Measurements from ENCODE around the gene CACNA1E.

CACNA1E gene

GRCh38 chr1:181556631-181557030 lies 73.3 kb downstream of the CACNA1E start:
- Mint-ChIP-seq H3K9me3 (no peaks in the 10 kb centered on the region), H3K27me3 (no peaks in the 10 kb centered on the region), H3K4me1 (no peaks in the 10 kb centered on the region), H3K4me3 (no peak overlapping the region), H3K27ac (no peak overlapping the region), H3K36me3 (ENCODE audit: low read depth) (no peaks in the 10 kb centered on the region)
- ATAC-seq (no peak), DNase-seq (no peak)

DNA sequence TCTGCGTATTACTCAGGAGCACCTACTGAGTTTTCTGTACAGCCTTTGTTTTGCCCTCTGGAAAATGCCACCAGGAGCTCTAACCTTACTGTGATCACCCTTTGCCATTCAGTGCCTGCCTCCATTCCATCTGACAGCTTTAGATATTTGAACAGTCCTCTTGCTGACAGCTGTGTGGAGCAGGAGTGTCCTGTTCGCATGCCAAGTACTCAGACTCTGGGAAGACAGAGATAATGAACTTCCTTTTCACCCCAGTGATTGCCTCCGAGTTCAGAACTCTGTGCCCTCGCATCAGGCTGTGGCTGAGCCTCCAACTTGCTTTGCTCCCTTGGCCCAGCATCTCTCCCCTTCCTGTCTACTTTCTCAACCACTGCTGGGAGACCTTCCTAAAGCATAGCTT lies 74.0 kb downstream of the CACNA1E start:
- no peak overlapping the region for H3K4me3 Mint-ChIP-seq
- no peak for ATAC-seq

DNA sequence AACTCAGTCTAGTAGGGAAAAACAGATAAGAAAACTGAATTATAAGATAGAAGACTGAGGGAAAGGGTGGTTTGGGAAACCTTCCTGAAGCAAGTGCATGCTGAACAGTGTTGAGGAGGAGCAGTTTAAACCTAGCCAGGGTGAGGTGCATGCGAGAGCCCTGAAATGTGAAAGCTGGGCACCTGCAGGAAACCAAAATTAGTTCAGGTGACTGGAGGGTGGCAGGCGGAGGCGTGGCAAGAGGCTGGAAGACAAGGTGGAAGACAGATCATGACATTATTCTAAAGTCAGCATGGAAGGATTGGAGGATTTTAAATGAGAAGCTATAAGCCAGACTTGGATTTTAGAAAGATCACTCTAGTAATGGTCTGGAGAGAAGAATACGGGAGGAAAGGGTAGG lies 75.1 kb downstream of the CACNA1E start:
- ATAC-seq (no peak), DNase-seq (no peak)
- H3K4me1 Mint-ChIP-seq = no peaks in the 10 kb centered on the region
- H3K9me3 Mint-ChIP-seq = no peaks in the 10 kb centered on the region
- no peaks in the 10 kb centered on the region for H3K36me3 Mint-ChIP-seq (ENCODE audit: low read depth)
- H3K27ac Mint-ChIP-seq = no peak overlapping the region
- H3K27me3 Mint-ChIP-seq = no peaks in the 10 kb centered on the region
- no peak overlapping the region for H3K4me3 Mint-ChIP-seq

More for the DNA sequence above, 74.0 kb downstream of the CACNA1E start:
- no peak for DNase-seq
- Mint-ChIP-seq H3K4me1 (no peaks in the 10 kb centered on the region), H3K9me3 (no peaks in the 10 kb centered on the region), H3K27ac (no peak overlapping the region), H3K36me3 (ENCODE audit: low read depth) (no peaks in the 10 kb centered on the region), H3K27me3 (no peaks in the 10 kb centered on the region)

- no peaks in the 10 kb centered on the region for H3K27me3 Mint-ChIP-seq
- DNase-seq = no peak
- H3K27ac Mint-ChIP-seq = no peak overlapping the region
- no peaks in the 10 kb centered on the region for H3K4me1 Mint-ChIP-seq
- H3K36me3 Mint-ChIP-seq (ENCODE audit: low read depth) = no peaks in the 10 kb centered on the region
- no peak overlapping the region for H3K4me3 Mint-ChIP-seq
- H3K9me3 Mint-ChIP-seq = no peaks in the 10 kb centered on the region
- ATAC-seq = no peak
These were observed 75.8 kb downstream of the CACNA1E start for GRCh38 chr1:181559142-181559541.

DNA sequence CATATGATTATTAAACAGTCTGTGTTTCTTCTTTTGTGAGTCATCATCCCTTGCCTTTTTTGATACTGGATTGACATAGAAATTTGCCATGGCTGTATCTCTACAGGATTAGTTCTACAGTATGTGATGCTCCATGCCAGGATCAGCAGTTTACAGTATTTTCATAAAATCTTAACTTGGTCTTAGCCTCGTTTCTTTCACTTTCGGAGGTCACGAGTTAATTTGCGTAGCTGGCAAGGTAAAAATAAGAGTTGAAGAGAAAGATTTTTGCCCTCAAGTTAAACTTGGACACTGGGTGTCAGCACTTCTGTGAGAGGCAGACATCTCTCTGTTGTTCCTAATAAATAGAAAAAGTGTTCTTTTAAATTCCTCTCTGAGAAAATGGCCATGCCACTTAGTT lies 79.1 kb downstream of the CACNA1E start:
- DNase-seq (no peak), ATAC-seq (no peak)

GRCh38 chr1:181568736-181569135 lies 85.4 kb downstream of the CACNA1E start:
- Mint-ChIP-seq H3K4me3 (no peak overlapping the region), H3K27me3 (peaks cover 4% of the 10 kb centered on the region), H3K27ac (no peak overlapping the region), H3K4me1 (no peaks in the 10 kb centered on the region), H3K36me3 (ENCODE audit: low read depth) (no peaks in the 10 kb centered on the region), H3K9me3 (no peaks in the 10 kb centered on the region)
- DNase-seq (no peak), ATAC-seq (no peak)

More for the DNA sequence above, 79.1 kb downstream of the CACNA1E start:
- Mint-ChIP-seq H3K27ac (no peak overlapping the region), H3K4me3 (no peak overlapping the region), H3K9me3 (no peaks in the 10 kb centered on the region), H3K4me1 (no peaks in the 10 kb centered on the region), H3K36me3 (ENCODE audit: low read depth) (no peaks in the 10 kb centered on the region), H3K27me3 (no peaks in the 10 kb centered on the region)

GRCh38 chr1:181577475-181577874 lies 94.2 kb downstream of the CACNA1E start:
- H3K4me1 Mint-ChIP-seq = no peaks in the 10 kb centered on the region
- H3K9me3 Mint-ChIP-seq = no peaks in the 10 kb centered on the region
- H3K27ac Mint-ChIP-seq = no peak overlapping the region
- ATAC-seq = no peak
- H3K4me3 Mint-ChIP-seq = no peak overlapping the region
- no peaks in the 10 kb centered on the region for H3K36me3 Mint-ChIP-seq (ENCODE audit: low read depth)
- peaks cover 15% of the 10 kb centered on the region for H3K27me3 Mint-ChIP-seq
- no peak for DNase-seq

DNA sequence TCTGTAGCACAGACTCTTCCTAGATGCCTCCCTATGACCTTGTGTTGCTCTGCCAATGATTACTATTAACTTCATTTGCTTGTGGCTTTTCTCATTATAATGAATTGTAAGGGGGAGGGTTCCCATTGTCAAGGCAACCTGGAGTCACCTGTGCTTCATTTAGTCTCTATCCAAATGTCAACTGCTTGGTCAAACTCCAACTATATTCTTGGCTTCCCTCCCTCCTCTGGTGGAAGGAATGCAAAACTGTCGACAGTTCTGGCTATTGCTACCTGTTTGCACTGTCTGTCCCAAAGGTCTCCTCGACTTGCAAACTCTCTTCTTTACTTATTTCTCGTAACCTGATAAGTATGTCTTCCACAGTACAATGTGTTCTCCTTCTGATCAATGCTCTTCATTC lies 100.3 kb downstream of the CACNA1E start:
- peaks cover 3% of the 10 kb centered on the region for H3K27me3 Mint-ChIP-seq
- H3K36me3 Mint-ChIP-seq (ENCODE audit: low read depth) = no peaks in the 10 kb centered on the region
- H3K4me1 Mint-ChIP-seq = no peaks in the 10 kb centered on the region
- H3K4me3 Mint-ChIP-seq = no peak overlapping the region
- H3K9me3 Mint-ChIP-seq = no peaks in the 10 kb centered on the region
- H3K27ac Mint-ChIP-seq = no peak overlapping the region
- ATAC-seq (no peak), DNase-seq (no peak)

GRCh38 chr1:181587870-181588438 lies 104.6 kb downstream of the CACNA1E start:
- H3K36me3 Mint-ChIP-seq (ENCODE audit: low read depth) = no peaks in the 10 kb centered on the region
- no peak overlapping the region for H3K27ac Mint-ChIP-seq
- H3K9me3 Mint-ChIP-seq = no peaks in the 10 kb centered on the region
- no peaks in the 10 kb centered on the region for H3K4me1 Mint-ChIP-seq
- H3K27me3 Mint-ChIP-seq = peaks cover 6% of the 10 kb centered on the region
- DNase-seq = no peak
- ATAC-seq = no peak
- no peak overlapping the region for H3K4me3 Mint-ChIP-seq

- peaks cover 8% of the 10 kb centered on the region for H3K27me3 Mint-ChIP-seq
- ATAC-seq = no peak
These were observed 105.3 kb downstream of the CACNA1E start for GRCh38 chr1:181588631-181589030.

DNA sequence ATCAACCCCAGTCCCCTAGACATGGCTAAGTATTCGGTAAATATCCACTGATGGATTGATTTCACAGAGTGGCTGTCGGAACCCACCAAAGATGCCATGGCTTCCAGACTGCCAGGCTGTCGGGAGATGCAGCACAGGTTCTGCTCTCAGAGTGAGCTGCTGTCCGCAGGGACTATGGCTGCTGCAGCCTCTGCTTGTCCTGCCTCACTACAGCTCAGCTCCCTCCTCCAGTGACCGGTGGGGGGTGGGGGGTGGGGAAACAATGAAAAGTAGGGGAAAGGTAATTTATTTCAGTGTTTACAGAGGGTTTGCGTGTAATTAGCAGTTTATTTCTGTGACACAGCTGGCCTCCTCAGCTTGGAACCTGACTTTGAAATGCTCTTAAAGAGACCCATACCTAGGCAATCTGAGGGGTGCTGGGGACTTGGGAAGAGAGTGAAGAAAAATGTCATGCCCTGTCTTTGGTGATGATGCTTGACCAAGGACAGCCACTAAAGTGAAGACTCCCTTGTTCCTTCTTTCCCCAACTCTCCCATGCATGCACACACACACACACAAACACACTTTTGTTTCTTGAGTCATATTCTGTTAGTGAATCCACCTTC lies 109.0 kb downstream of the CACNA1E start:
- DNase-seq (no peak), ATAC-seq (no peak)
- Mint-ChIP-seq H3K27me3 (peaks cover 12% of the 10 kb centered on the region), H3K4me1 (no peaks in the 10 kb centered on the region), H3K9me3 (peaks cover 3% of the 10 kb centered on the region), H3K4me3 (no peak overlapping the region), H3K36me3 (ENCODE audit: low read depth) (no peaks in the 10 kb centered on the region), H3K27ac (no peak overlapping the region)

More at GRCh38 chr1:181588631-181589030, 105.3 kb downstream of the CACNA1E start:
- Mint-ChIP-seq H3K27ac (no peak overlapping the region), H3K4me3 (no peak overlapping the region), H3K4me1 (no peaks in the 10 kb centered on the region), H3K9me3 (no peaks in the 10 kb centered on the region), H3K36me3 (ENCODE audit: low read depth) (no peaks in the 10 kb centered on the region)
- no peak for DNase-seq

DNA sequence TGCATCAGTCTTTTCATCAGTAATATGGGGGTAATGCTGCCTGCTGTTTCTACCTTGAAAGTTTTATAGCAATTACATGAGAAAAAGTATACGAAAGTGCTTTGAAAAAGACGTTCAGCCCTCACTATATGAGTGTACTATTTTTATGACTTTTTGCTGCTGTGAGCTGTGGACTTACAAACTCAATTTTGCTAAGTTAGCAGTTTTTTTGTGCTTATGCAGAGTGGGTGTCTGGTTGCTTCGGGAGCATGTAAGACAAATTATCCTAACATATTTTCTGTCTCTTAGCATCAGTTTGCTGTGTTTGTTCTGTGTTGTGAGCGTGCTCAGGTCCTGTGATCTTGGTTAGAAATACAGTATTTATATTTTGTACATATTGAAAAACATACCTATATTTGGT lies 109.7 kb downstream of the CACNA1E start:
- ATAC-seq (no peak), DNase-seq (no peak)
- no peak overlapping the region for H3K27ac Mint-ChIP-seq
- peaks cover 6% of the 10 kb centered on the region for H3K9me3 Mint-ChIP-seq
- H3K27me3 Mint-ChIP-seq = peaks cover 12% of the 10 kb centered on the region
- H3K4me1 Mint-ChIP-seq = no peaks in the 10 kb centered on the region
- H3K4me3 Mint-ChIP-seq = no peak overlapping the region
- no peaks in the 10 kb centered on the region for H3K36me3 Mint-ChIP-seq (ENCODE audit: low read depth)

- H3K36me3 Mint-ChIP-seq (ENCODE audit: low read depth) = no peaks in the 10 kb centered on the region
- no peaks in the 10 kb centered on the region for H3K4me1 Mint-ChIP-seq
- H3K9me3 Mint-ChIP-seq = peaks cover 6% of the 10 kb centered on the region
- H3K4me3 Mint-ChIP-seq = no peak overlapping the region
- H3K27ac Mint-ChIP-seq = no peak overlapping the region
- ATAC-seq (no peak), DNase-seq (no peak)
- peaks cover 12% of the 10 kb centered on the region for H3K27me3 Mint-ChIP-seq
These were observed 111.2 kb downstream of the CACNA1E start for GRCh38 chr1:181594553-181594952.

DNA sequence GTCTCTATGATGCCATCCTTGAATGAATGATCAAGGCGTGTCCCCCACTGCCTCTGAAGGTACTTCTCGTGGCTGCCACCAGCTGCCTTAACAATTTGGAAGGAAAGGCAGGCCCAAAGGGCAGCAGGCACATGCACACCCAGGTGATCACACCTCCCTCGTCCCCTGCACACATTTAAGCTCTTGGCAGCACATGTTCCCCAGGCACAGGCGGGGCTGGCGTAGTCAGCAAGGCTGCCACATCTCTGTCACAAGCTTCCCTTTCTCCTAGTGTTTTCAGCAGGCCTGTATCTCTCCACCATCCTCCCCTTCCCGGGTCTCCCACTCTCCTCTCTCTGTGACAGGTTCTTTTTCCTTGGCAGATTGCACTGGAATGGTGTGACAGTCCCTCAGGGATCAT lies 111.9 kb downstream of the CACNA1E start:
- Mint-ChIP-seq H3K27ac (no peak overlapping the region), H3K36me3 (ENCODE audit: low read depth) (no peaks in the 10 kb centered on the region), H3K9me3 (peaks cover 6% of the 10 kb centered on the region), H3K4me1 (no peaks in the 10 kb centered on the region), H3K4me3 (no peak overlapping the region), H3K27me3 (peaks cover 14% of the 10 kb centered on the region)
- DNase-seq (no peak), ATAC-seq (no peak)

GRCh38 chr1:181601186-181601950 lies 118.1 kb downstream of the CACNA1E start:
- Mint-ChIP-seq H3K9me3 (peaks cover 6% of the 10 kb centered on the region), H3K36me3 (ENCODE audit: low read depth) (no peaks in the 10 kb centered on the region), H3K4me3 (no peak overlapping the region), H3K27ac (no peak overlapping the region), H3K4me1 (no peaks in the 10 kb centered on the region), H3K27me3 (peaks cover 4% of the 10 kb centered on the region)
- DNase-seq = no peak
- no peak for ATAC-seq
